ENCODE data around the gene NAA20.

The NAA20 gene

DNA sequence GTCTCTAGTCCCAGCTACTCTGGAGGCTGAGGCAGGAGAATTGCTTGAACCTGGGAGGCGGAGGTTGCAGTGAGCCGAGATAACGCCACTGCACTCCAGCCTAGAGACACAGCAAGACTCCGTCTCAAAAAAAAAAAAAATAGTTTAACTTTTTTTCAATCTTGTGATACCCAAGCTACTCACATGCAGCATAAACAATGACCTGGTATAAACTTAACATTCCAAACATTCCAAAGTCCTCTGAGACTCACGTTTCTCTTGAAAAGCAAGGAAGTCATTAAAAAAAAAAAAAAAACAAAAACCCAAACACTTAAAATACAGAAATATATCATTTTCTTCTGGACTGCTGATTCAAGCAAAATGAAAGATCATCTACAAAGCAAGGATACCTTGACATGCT is 20.8 kb downstream of the NAA20 start:
- Histone ChIP-seq H3K36me3 (ENCODE audit: insufficient read depth) (0 out of 2 replicates have a peak, but pooled peaks cover 5% of the 10 kb centered on the region), H3K27ac (no peak overlapping the region), H4K20me1 (ENCODE audit: insufficient read depth) (no peaks in the 10 kb centered on the region)

DNA sequence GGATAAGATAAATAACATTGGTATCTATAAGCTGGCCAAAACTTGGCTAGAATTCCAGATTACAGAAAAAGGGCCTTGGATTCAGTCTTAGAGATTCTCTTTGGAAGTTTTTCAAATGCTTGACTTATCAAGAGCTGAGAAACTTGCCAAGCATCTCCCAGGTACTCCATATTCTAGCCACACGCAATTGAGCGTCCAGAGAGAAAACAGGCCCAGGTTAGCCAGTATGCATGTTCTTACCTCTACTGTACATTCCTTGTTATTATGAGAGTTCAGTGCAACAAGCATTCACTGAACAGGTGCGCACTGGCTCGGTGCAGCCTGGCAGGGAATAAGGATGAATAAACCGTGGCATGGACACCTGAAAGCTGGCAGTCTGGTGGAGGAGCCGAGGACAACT is 21.4 kb downstream of the NAA20 start:
- no peaks in the 10 kb centered on the region for H3K27me3 ChIP-seq (ENCODE audit: insufficient read depth, low read depth)
- no peak overlapping the region for H3K9ac ChIP-seq
- no peak overlapping the region for H2AFZ ChIP-seq (ENCODE audit: low read depth)
- no peak overlapping the region for H3K27ac ChIP-seq
- TF ChIP-seq CTCF (conservative IDR thresholded peaks at IDR 0.05; ENCODE audit: low read depth, low read length): no peak
- no peaks in the 10 kb centered on the region for H3K79me2 ChIP-seq (ENCODE audit: insufficient read depth, low read depth)
- H4K20me1 ChIP-seq (ENCODE audit: insufficient read depth): no peaks in the 10 kb centered on the region
- no peak overlapping the region for H3K4me2 ChIP-seq
- no peaks in the 10 kb centered on the region for H3K4me1 ChIP-seq (ENCODE audit: low read depth, poor library complexity, severe bottlenecking)
- no peak overlapping the region for H3K4me3 ChIP-seq (IDR thresholded peaks at IDR 0.05; ENCODE audit: insufficient read depth, low read depth, low read length)
- 0 out of 2 replicates have a peak, but pooled peaks cover 5% of the 10 kb centered on the region for H3K36me3 ChIP-seq (ENCODE audit: insufficient read depth)

More for the DNA sequence above, 20.8 kb downstream of the NAA20 start:
- Histone ChIP-seq H3K27me3 (ENCODE audit: insufficient read depth, low read depth) (no peaks in the 10 kb centered on the region), H3K79me2 (ENCODE audit: insufficient read depth, low read depth) (no peaks in the 10 kb centered on the region), H3K4me3 (IDR thresholded peaks at IDR 0.05; ENCODE audit: insufficient read depth, low read depth, low read length) (no peak overlapping the region), H3K4me2 (no peak overlapping the region), H2AFZ (ENCODE audit: low read depth) (no peak overlapping the region), H3K4me1 (ENCODE audit: low read depth, poor library complexity, severe bottlenecking) (no peaks in the 10 kb centered on the region), H3K9ac (no peak overlapping the region)
- TF ChIP-seq CTCF (conservative IDR thresholded peaks at IDR 0.05; ENCODE audit: low read depth, low read length): no peak

- TF ChIP-seq CTCF (conservative IDR thresholded peaks at IDR 0.05; ENCODE audit: low read depth, low read length): no peak
- Histone ChIP-seq H3K4me3 (IDR thresholded peaks at IDR 0.05; ENCODE audit: insufficient read depth, low read depth, low read length) (no peak overlapping the region), H3K36me3 (ENCODE audit: insufficient read depth) (0 out of 2 replicates have a peak, but pooled peaks cover 5% of the 10 kb centered on the region), H4K20me1 (ENCODE audit: insufficient read depth) (no peaks in the 10 kb centered on the region), H2AFZ (ENCODE audit: low read depth) (no peak overlapping the region), H3K27me3 (ENCODE audit: insufficient read depth, low read depth) (no peaks in the 10 kb centered on the region), H3K9ac (no peak overlapping the region), H3K4me2 (no peak overlapping the region), H3K79me2 (ENCODE audit: insufficient read depth, low read depth) (no peaks in the 10 kb centered on the region), H3K27ac (no peak overlapping the region), H3K4me1 (ENCODE audit: low read depth, poor library complexity, severe bottlenecking) (no peaks in the 10 kb centered on the region)
Observed at GRCh38 chr20:20039752-20040387, 22.7 kb downstream of the NAA20 start.

DNA sequence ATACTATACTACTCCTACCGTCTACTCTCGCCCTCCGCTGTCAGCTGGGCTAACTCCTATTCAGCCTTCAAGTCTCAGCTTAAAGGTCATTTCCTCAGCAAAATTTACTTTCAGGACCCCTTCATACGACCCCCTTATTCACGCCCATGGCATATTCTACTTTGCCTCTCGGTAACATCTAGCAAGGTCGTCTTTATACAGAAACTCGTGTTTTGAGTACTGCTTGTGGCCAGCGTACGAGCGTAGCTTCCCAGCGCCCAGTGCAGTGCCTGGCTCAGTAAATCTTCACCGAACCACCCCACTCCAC is 34.6 kb downstream of the NAA20 start:
- Histone ChIP-seq H3K27me3 (ENCODE audit: insufficient read depth, low read depth) (no peaks in the 10 kb centered on the region), H3K4me1 (ENCODE audit: low read depth, poor library complexity, severe bottlenecking) (peaks cover 17% of the 10 kb centered on the region), H3K79me2 (ENCODE audit: insufficient read depth, low read depth) (peaks cover 15% of the 10 kb centered on the region), H3K4me2 (peak overlapping the region; percentile 61), H2AFZ (ENCODE audit: low read depth) (peak overlapping the region; percentile 47; the same call in 1 of the 2 replicates), H3K27ac (peak overlapping the region; percentile 62), H4K20me1 (ENCODE audit: insufficient read depth) (no peaks in the 10 kb centered on the region), H3K36me3 (ENCODE audit: insufficient read depth) (no peaks in the 10 kb centered on the region), H3K9ac (peak overlapping the region; percentile 61; the same call in 1 of the 2 replicates), H3K4me3 (IDR thresholded peaks at IDR 0.05; ENCODE audit: insufficient read depth, low read depth, low read length) (peak overlapping the region; percentile 32)
- TF ChIP-seq CTCF (conservative IDR thresholded peaks at IDR 0.05; ENCODE audit: low read depth, low read length): no peak

Data from KMS-11 (cell line).